ENCODE data around the gene CRNKL1.

GRCh38 chr20:20096421-20096820 lies 44.2 kb upstream of the CRNKL1 start:
- TF ChIP-seq TAF1 (conservative IDR thresholded peaks at IDR 0.05) (no peak), CTCF (IDR thresholded peaks at IDR 0.05; ENCODE audit: low read depth, low read length, missing input control) (no peak), REST (IDR thresholded peaks at IDR 0.05) (no peak)
